ENCODE results near the gene DPP6. TPM values are rescaled to one million over a fixed set of nuclear protein-coding genes. Genes with fewer than 3 reads are reported as not detected.
A peak's percentile ranks its signal among the peaks of the same experiment; 100 is the strongest.

The DPP6 gene
- total and polyA plus RNA-seq, 9 of the 15 experiments (the other 6 are each of a cell fraction or from before 2014, with no cell fraction given) = not detected

- TF ChIP-seq, protein P1, sequence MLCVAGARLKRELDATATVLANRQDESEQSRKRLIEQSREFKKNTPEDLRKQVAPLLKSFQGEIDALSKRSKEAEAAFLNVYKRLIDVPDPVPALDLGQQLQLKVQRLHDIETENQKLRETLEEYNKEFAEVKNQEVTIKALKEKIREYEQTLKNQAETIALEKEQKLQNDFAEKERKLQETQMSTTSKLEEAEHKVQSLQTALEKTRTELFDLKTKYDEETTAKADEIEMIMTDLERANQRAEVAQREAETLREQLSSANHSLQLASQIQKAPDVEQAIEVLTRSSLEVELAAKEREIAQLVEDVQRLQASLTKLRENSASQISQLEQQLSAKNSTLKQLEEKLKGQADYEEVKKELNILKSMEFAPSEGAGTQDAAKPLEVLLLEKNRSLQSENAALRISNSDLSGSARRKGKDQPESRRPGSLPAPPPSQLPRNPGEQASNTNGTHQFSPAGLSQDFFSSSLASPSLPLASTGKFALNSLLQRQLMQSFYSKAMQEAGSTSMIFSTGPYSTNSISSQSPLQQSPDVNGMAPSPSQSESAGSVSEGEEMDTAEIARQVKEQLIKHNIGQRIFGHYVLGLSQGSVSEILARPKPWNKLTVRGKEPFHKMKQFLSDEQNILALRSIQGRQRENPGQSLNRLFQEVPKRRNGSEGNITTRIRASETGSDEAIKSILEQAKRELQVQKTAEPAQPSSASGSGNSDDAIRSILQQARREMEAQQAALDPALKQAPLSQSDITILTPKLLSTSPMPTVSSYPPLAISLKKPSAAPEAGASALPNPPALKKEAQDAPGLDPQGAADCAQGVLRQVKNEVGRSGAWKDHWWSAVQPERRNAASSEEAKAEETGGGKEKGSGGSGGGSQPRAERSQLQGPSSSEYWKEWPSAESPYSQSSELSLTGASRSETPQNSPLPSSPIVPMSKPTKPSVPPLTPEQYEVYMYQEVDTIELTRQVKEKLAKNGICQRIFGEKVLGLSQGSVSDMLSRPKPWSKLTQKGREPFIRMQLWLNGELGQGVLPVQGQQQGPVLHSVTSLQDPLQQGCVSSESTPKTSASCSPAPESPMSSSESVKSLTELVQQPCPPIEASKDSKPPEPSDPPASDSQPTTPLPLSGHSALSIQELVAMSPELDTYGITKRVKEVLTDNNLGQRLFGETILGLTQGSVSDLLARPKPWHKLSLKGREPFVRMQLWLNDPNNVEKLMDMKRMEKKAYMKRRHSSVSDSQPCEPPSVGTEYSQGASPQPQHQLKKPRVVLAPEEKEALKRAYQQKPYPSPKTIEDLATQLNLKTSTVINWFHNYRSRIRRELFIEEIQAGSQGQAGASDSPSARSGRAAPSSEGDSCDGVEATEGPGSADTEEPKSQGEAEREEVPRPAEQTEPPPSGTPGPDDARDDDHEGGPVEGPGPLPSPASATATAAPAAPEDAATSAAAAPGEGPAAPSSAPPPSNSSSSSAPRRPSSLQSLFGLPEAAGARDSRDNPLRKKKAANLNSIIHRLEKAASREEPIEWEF (CRISPR knock-in tag; IDR thresholded peaks at IDR 0.05) = no peak
- no peak for TF ChIP-seq CHD4 (IDR thresholded peaks at IDR 0.05; ENCODE audit: insufficient read depth, insufficient replicate concordance, low read depth, low read length, poor library complexity, severe bottlenecking)
- no peak for TF ChIP-seq MCM5 (IDR thresholded peaks at IDR 0.05; ENCODE audit: low read depth)
- no peak for TF ChIP-seq ASH1L (IDR thresholded peaks at IDR 0.05; ENCODE audit: borderline replicate concordance, low read depth, partially characterized antibody)
- no peak for TF ChIP-seq DDX20 (tag; IDR thresholded peaks at IDR 0.05; ENCODE audit: low read depth)
- TF ChIP-seq TRIM24 (IDR thresholded peaks at IDR 0.05) = 0 out of 4 replicates have a peak, but pooled peaks of 1 of the 2 experiments have one; percentile 12
- 0 out of 2 replicates have a peak, but pooled peaks have one; percentile 32 for TF ChIP-seq E2F4 (CRISPR knock-in tag; IDR thresholded peaks at IDR 0.05; ENCODE audit: low read depth)
- TF ChIP-seq CHAMP1 (IDR thresholded peaks at IDR 0.05) = no peak
- 0 out of 2 replicates have a peak, but pooled peaks have one; percentile 20 for TF ChIP-seq CBFA2T3 (IDR thresholded peaks at IDR 0.05)
- TF ChIP-seq PHF20 (IDR thresholded peaks at IDR 0.05; ENCODE audit: partially characterized antibody) = no peak
- TF ChIP-seq, protein P2, sequence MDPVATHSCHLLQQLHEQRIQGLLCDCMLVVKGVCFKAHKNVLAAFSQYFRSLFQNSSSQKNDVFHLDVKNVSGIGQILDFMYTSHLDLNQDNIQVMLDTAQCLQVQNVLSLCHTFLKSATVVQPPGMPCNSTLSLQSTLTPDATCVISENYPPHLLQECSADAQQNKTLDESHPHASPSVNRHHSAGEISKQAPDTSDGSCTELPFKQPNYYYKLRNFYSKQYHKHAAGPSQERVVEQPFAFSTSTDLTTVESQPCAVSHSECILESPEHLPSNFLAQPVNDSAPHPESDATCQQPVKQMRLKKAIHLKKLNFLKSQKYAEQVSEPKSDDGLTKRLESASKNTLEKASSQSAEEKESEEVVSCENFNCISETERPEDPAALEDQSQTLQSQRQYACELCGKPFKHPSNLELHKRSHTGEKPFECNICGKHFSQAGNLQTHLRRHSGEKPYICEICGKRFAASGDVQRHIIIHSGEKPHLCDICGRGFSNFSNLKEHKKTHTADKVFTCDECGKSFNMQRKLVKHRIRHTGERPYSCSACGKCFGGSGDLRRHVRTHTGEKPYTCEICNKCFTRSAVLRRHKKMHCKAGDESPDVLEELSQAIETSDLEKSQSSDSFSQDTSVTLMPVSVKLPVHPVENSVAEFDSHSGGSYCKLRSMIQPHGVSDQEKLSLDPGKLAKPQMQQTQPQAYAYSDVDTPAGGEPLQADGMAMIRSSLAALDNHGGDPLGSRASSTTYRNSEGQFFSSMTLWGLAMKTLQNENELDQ (CRISPR knock-in tag; IDR thresholded peaks at IDR 0.05; ENCODE audit: borderline replicate concordance) = no peak
- TF ChIP-seq, protein P3, sequence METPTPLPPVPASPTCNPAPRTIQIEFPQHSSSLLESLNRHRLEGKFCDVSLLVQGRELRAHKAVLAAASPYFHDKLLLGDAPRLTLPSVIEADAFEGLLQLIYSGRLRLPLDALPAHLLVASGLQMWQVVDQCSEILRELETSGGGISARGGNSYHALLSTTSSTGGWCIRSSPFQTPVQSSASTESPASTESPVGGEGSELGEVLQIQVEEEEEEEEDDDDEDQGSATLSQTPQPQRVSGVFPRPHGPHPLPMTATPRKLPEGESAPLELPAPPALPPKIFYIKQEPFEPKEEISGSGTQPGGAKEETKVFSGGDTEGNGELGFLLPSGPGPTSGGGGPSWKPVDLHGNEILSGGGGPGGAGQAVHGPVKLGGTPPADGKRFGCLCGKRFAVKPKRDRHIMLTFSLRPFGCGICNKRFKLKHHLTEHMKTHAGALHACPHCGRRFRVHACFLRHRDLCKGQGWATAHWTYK (CRISPR knock-in tag; IDR thresholded peaks at IDR 0.05) = peak; percentile 40; the same call in 1 of the 2 replicates
- TF ChIP-seq XRCC3 (IDR thresholded peaks at IDR 0.05) = no peak
- TF ChIP-seq ZNF347 (CRISPR knock-in tag; IDR thresholded peaks at IDR 0.05; ENCODE audit: low read depth) = no peak
- no peak for TF ChIP-seq NONO (IDR thresholded peaks at IDR 0.05; ENCODE audit: low read depth in 2 of 2, low read length in 1 of 2)
Observed at GRCh38 chr7:154677454-154677853, 625.3 kb downstream of the DPP6 start (continued).
